ENCODE data around the gene GP1BB.
A peak's percentile ranks its signal among the peaks of the same experiment; 100 is the strongest.

- TF ChIP-seq CTCF (IDR thresholded peaks at IDR 0.05 in 2 of 3, conservative IDR thresholded peaks at IDR 0.05 in 1 of 3; ENCODE audit: control insufficient read depth in 2 of 3, extremely low read depth in 1 of 3, insufficient read depth in 1 of 3, low read depth in 3 of 3, low read length in 3 of 3) (0 out of 6 replicates have a peak, but pooled peaks of 1 of the 3 experiments have one; percentile 8), POLR2A (IDR thresholded peaks at IDR 0.05; ENCODE audit: low read depth, low read length) (no peak), RFX5 (IDR thresholded peaks at IDR 0.05; ENCODE audit: low read depth, low read length) (no peak), SIN3A (IDR thresholded peaks at IDR 0.05; ENCODE audit: low read depth, low read length) (no peak), NKRF (conservative IDR thresholded peaks at IDR 0.05) (no peak), EP300 (IDR thresholded peaks at IDR 0.05; ENCODE audit: borderline replicate concordance in 1 of 2, control insufficient read depth in 1 of 2, low read depth in 2 of 2, low read length in 2 of 2) (no peak)
Observed at GRCh38 chr22:19723232-19723982, at the start of gene GP1BB.
